HG02678 (cell line): Measurements from ENCODE around the gene GLUD1.
"Not testable (repeated sequence)": the region's sequence is repeated elsewhere in the genome, so short reads cannot be mapped to it uniquely, and the experiment has no call there.

Experiments
- ATAC-seq: cut with Tn5 transposase; IDR thresholded peaks from one replicate; pipeline ENCODE4 v1.9.1; 2021; ENCODE audit warnings: mild to moderate bottlenecking, moderate library complexity; ENCODE audit not compliant: unreplicated experiment

GLUD1 gene

DNA sequence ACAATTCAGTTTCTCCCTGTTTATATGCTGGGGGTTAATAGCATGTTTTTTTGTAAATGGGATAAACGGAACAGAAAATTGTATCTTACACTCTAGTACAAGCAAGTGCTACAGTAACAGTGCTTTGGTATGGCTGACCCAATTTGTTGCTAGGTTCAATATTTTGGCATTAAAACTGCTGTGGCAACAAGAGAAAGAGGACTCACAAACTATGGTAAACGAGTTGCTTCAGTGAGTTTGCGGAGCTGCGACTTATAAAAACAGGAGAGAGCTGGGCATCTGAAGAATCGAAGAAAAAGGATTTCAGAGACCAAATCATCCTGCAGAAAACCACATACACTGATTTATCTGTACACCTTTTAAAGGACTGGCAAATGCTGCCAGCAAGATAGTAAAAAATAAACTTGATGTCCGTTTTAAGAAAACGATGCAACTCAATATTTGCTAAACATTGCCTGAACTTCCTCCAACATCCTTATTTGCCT lies 2.2 kb downstream of the GLUD1 start:
- no peak for ATAC-seq

DNA sequence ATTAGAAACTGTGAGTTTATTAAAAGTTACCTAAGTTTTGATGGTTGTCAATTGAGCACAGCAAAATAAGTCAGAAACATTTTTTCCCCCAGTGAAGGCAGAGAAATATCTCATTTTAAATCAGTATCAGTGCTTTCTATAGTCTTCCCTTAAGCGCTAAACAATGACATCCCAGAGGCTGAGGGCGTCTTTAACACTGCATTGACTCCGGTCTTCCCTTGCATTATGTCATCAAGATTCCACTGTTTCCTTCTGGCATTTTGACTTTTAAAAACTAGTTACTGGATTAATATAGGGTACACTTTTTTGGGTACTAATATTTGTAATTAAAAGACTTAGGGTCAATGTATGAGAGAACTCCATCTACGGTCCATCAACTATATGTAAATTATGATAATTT lies 3.9 kb downstream of the GLUD1 start:
- no peak for ATAC-seq

DNA sequence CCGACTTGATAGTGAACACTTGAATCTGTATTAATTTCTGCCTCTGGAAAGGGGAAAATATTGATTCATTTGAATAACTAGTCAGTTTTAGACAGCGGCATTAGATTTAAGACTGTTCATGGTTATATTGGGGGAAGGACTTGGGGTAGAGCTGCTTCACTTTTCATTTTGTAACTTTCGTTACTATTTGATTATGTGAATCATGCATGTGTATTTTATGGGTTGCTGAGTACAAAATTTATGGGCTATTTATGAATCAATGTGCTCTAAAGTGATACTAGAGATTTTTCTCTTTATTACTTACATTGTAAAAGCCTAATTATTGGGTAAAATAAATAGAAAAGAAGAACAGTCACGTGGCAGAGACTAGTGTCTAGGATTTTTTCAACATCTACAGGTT lies 4.9 kb downstream of the GLUD1 start:
- ATAC-seq = no peak

DNA sequence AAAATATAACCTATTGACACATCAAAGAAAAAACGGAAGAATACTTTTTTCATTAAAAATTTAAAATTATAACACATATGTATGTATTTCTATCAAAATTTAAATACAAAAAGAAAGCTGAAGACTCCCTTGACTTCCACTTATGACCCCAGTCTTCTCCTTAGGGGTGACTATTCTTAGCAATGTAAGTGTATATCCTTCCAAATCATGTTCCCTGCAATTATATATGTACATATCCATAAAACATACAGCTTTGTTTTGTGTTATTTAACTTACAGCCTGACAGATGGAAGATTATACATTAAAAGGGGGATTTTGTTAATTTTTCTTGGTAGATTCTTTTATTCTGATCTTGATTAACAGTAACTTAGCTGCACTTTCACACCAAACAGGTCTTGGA lies 9.1 kb downstream of the GLUD1 start:
- ATAC-seq = no peak

DNA sequence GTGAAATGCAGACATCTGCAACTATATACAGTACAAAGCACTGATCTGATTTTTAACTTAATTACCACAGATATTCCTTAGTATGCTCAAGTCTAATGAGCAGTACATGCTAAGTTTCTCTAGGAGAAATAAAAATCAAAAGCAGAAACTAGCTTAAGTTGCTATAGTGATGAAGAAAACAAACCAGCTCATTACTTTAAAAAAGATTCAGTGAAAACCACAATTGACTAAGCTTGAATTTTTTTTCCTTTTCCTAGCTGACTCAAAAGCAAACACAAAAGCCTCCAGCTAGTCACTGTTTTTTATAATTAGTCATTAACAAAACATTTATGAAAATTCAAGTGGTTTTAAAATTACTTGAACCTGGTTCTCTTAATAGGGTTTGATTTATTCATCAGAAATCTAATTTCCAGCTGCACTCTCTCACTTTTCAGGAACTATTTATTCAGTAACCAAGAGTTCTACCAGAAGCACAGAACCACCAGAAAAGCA lies 10.3 kb downstream of the GLUD1 start:
- ATAC-seq = peak; percentile 71

DNA sequence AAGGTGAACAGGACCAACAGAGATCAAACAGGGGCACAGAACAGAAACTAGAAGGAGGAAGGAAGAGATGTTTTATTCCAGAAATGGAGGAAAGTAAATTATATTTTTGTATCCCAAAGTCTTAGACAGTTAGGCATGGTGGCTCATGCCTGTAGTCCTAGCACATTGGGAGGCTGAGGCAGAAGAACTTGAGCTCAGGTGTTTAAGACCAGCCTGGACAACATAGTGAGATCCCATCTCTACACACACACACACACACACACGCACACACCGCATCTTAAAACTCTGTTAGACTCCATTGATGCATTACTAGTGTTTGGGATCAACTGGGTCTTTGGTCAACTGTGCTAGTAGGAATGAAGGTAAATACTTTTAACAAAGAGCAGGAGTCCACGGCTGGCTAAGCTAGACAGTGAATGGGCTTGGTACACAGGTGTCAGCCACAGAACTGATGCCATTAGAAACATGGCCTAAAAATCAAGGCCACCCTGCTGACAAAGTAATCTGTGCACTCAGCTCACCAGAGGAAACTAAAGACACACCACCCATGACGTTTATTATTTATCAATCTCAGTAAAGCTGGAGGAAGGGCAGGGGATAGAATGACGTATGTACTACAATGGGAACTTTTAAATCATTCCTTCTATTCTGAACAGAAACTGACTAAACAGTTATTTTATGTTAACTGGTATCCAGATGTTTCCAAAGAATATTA lies 10.9 kb downstream of the GLUD1 start:
- peak; percentile 26 for ATAC-seq

DNA sequence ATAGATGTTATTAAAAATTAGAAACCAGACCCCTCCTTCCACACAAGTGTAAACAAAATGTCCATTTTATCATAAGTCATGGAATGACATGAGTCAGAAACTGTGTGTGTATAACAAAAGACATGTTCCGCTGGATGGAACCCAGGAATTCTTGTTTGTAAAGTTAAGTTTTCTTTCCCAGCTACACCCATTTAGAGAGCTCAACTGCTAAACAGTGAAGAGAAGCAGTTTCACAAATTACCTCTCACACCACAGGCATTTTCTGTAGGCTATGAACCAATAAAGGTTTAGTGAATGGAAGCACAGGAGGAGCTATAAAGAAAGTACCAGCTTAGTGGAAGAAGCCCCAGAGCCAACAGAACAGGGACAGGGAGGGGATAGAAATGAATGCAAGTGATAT lies 12.4 kb downstream of the GLUD1 start:
- ATAC-seq = not testable (repeated sequence)

DNA sequence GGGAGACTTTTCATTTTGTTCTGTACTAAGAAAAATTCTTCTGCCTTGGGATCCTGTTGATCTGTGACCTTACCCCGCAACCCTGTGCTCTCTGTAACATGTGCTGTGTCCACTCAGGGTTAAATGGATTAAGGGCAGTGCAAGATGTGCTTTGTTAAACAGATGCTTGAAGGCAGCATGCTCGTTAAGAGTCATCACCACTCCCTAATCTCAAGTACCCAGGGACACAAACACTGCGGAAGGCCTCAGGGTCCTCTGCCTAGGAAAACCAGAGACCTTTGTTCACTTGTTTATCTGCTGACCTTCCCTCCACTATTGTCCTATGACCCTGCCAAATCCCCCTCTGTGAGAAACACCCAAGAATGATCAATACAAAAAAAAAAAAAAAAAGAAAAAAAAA lies 13.1 kb downstream of the GLUD1 start:
- ATAC-seq = not testable (repeated sequence)

DNA sequence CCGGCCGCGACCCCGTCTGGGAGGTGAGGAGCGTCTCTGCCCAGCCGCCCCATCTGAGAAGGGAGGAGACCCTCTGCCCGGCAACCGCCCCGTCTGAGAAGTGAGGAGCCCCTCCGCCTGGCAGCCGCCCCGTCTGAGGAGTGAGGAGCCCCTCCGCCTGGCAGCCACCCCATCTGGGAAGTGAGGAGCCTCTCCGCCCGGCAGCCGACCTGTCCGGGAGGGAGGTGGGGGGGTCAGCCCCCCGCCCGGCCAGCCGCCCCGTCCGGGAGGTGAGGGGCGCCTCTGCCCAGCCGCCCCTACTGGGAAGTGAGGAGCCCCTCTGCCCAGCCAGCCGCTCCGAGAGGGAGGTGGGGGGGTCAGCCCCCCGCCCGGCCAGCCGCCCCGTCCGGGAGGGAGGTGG lies 14.0 kb downstream of the GLUD1 start:
- ATAC-seq = not testable (repeated sequence)

DNA sequence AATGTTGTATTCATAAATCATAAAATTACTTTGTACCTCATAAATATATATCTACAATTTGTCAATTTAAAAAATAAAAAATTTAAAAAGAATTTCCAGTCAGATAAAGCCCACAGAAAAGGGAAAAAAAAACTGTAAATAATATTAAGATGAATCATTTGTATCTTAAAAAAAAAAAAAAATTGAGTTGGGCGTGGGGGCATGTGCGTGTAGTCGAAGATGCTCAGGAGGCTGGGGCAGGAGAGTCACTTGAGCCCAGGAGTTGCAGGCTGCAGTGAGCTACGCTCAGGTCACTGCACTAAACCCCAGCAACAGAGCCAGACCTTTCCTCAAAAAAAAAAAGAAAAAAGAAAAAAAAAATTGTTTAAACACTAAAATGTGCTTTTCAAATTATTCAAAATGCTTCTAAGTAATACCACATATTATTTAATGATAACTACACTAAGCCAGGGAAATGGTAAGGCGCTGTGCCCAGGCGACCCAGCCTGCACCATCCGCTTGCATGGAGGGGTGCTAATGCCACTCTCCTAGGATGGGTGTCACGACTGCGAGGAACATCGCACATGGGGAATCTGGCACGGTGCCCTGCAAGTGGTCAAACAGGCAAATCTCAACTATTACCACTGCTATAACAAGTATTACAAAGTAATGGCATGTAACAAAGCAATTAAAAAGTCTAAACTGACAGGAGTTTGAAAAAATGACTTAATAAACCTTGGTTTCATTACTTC lies 15.4 kb downstream of the GLUD1 start:
- no peak for ATAC-seq

DNA sequence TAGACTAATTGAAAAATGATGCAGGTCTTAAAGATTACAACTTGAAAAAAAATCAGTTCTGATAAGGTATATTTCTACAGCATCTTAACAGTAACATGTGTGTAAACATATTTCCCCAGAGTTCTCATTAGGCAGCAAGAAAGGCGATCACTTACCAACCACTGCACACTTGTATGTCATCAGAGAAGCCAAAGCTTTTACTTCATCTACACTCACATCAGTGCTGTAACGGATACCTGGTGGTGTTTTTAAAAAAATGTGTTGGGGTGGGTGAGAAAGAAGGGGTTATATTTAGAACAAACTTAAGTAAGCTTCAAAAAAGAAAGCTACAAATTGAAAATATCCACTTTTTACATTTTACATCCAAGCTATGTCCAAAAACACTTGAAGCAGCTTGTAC lies 18.2 kb downstream of the GLUD1 start:
- ATAC-seq = not testable (repeated sequence)

DNA sequence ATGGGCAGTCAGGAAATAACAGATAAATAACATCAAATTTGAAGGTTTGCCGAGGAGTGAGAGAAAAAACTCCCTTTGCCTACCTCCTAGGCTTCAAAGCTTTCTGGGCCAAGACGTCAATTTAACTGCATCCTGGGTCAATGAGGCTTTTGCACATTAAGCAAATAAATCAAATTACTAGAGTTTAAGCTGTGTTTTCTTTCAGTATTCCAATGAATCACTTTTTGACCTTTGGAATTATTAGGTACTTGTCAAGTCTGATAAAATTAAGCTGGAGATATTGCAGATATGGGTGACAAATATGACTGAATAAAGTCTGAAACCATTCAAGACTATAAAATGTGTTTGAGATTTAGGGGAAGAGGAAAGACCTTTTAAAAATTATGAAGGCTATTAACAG lies 22.2 kb downstream of the GLUD1 start:
- ATAC-seq = no peak

DNA sequence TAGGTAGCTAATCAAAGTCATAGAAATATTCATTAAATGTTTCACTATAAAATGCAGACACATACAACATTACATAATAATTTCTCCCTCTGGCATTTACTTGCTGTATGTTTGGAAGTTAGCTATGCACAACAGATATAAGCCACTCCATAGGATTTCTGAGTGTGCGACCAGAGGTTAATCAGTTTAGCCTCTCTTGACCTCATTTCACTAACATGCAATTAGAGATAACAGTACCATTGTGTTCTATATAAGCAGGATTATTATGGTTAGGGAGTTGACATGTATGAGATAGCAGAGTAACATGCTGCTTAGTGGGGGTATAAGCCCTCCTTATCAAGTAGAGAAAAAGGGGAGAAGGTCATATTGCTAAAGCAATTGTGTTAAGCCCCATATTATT lies 26.4 kb downstream of the GLUD1 start:
- ATAC-seq = no peak

DNA sequence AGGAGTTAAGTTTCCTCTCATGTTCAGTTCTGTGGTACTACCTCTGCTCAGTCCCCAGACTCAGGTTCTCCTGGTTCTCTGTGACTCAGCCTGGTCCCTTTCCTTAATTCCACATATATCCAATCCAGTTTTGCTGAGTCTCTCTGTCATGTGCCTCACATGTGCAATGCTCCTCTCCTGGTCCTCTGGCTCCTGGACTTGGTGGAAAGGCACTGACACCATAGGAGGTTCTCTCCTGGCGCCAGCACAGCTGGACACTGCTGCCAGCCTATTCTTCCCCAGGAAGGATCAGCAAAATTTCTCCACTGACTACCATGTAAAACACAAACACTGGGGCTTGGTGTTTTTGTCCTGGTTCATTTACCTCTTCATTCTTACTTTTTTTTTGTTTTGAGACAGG lies 27.8 kb downstream of the GLUD1 start:
- ATAC-seq = no peak

DNA sequence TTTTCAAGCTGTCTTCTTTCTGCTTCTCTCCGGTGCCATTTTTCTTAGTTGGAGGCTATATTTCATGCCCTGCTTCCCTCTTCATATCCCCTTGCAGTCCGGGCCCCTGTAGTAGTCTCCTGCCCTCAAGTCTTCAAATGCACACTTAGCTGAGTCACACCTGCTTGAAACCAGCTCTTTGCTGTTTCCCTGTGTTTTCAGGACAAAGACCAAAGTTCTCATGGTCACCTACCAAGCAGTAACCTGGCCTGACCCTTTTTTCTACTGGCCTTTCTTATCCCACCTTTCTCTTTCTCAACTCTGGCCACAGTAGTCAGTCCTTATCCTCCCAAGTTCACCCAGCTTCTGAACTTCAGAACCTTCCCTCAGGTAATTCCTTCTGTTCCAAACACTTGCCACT lies 28.5 kb downstream of the GLUD1 start:
- no peak for ATAC-seq

DNA sequence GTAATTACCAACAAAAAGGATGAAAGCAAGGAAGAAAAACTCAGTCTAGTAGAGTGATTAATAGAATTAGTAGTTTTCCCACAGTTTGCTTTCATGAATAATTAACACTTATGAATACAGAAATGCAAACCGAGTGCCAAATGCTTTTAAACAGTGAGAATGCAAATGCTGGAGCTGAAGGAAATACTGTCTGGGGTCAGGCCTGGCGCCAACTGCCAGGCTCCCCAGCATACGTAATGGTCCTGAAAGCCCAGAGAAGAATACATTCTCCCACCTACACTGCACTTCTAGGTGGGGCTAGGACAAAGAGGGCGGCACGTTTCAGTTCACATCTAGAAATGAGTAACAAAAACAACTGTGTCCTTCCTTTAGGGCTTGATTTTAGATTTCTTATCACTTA lies 30.0 kb downstream of the GLUD1 start:
- no peak for ATAC-seq

DNA sequence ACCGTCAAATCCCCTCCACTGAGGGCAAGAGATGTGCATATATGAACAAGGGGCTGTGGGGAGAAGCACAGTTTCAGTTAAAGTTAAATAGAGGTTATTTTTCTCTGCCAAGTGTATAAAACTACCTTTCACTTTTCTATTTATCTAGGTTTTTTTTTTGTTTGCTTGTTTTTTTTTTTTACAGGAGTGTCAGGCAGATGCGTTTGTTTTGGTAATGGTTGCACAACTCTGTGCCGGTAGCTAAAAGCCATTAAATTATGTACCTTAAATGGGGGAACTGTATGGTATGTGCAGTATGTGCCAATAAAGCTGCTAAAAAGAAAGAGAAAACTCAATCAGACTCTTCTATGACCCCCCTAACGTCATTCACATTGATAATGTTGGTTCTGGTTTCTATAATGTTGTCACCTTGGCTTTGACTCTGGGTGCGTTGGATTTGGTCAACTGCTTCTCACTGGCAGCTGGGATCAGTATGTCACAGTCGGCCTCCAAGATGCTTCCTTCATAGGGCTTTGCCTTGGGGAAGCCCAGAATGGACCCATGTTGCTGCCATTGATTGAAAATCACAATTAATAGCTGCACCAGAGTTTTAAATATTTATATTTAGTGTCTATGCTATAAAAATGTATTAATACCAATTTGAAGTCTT lies 34.2 kb downstream of the GLUD1 start:
- ATAC-seq = no peak

DNA sequence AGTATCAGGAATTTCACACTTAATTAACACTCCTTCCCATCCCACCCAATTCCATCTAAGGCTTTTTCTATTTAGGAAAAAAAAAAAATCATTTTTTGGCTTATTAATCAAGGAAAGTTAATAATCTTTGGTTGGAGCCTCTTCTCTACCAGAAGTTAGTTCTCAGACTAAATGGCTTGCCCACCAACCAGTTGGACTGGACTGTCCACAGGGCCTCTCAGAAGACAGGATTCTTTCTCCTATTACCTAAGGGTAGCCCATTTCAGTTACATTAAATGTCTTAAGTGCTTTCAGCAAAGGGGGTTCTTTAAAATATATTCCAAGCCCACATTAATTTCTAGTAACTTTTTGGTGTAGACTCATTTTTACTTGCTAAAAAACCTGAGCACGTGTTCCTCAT lies 35.2 kb downstream of the GLUD1 start:
- no peak for ATAC-seq

DNA sequence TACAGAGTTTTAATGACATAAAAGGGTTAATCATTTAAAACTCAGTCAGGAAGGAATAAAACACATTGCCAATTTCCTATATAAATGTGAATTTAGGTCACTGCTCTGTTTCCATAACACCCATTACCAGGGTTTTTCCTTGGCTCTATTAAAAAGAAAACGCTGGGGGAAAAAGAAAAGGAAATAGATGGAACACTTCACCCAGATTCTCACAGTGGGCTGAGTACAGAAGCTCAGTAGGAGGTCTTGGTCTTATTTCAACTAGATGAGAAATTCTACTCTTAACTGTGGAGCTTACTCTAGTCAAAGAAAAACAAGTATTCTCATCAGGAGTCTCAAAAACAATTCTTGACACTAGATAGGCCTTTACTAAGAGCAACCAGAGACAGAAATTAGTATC lies 36.5 kb downstream of the GLUD1 start:
- no peak for ATAC-seq

DNA sequence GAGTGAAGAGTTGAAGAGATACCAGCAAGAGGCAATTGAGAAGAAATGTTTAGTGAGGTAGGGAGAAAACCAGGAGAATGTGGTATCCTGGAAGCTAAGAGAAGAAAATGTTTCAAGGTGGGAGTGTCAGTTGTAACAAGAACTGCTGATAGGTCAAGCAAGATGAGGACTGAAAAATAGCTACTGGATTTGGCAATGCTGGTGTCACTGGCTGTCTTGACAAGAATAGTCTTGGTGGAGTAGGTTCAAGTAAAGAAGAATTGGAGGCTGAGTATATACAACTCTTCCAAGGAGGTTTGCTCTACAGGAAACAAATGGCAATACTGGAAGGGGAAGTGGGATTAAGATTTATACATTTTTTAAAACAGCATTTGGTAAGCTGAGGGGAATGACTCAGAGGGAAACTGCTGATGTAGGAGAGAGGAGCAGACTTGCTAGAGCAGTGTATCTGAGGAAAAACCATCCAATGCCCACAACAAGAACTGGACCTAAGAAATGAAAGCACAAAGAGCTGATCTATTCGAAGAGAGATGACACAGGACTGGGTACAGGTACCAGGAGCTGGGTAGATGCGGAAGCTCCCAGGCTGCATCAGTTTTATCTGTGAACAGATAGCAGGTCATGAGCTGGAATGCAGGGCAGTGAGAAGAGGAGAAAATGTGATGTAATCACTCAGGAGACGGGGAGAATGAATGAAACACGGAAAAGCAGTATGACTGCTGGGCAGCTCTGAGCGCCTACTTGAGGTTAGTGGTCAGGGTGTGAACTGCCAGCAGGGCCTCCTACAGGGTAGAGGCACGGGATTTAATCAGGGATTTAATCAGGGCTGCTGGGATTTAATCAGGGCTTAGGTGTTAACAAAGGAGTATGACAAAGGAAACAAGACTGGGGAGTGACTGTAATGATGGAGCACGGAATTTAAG lies 40.0 kb downstream of the GLUD1 start:
- no peak for ATAC-seq
